Ovary (tissue), 3 donors: ENCODE measurements around the gene GRK5.

Experiments used
- POLR2A ChIP-seq: fragments of 450-650 bp; IDR thresholded peaks from one replicate; pipeline ENCODE4 v1.6.1; 2017; ENCODE audit warnings: antibody characterized with exemption, mild to moderate bottlenecking, moderate library complexity
- TF ChIP-seq, protein P1 (sequence below), 3 donors: fragments of 450-650 bp in 2 of 3; fragments of 200-600 bp in 1 of 3; IDR thresholded peaks; one replicate each; pipeline versions ENCODE4 v1.5.1 to v1.8.0; 2016 to 2022; ENCODE audit warnings: antibody characterized with exemption in 3 of 3, mild to moderate bottlenecking in 1 of 3
- donor health status: DM: no; HTN: no; CAD: no.

DNA sequence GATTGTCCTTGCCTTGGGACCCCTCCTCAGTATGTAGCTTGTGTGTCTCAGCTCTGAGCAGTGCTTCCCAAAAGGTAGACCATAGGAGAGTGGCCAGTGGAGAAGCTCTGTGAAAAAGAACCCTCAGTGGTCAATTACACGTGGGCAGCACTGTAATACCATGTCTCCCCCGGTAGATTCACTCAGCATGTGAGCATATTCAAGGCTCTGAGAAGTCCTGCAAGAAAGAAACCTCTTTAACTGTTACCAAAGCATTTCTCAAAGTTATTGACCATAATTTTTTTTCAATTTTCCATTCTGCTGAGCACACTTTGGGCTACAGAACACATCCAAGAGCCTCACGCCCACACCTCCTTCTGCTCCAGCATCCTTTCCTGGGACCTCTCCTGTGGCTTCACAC, 192.1 kb downstream of the GRK5 start:
- TF ChIP-seq, protein P1, sequence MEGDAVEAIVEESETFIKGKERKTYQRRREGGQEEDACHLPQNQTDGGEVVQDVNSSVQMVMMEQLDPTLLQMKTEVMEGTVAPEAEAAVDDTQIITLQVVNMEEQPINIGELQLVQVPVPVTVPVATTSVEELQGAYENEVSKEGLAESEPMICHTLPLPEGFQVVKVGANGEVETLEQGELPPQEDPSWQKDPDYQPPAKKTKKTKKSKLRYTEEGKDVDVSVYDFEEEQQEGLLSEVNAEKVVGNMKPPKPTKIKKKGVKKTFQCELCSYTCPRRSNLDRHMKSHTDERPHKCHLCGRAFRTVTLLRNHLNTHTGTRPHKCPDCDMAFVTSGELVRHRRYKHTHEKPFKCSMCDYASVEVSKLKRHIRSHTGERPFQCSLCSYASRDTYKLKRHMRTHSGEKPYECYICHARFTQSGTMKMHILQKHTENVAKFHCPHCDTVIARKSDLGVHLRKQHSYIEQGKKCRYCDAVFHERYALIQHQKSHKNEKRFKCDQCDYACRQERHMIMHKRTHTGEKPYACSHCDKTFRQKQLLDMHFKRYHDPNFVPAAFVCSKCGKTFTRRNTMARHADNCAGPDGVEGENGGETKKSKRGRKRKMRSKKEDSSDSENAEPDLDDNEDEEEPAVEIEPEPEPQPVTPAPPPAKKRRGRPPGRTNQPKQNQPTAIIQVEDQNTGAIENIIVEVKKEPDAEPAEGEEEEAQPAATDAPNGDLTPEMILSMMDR (IDR thresholded peaks at IDR 0.05), result no peak
- TF ChIP-seq POLR2A, result no peak
